Cardiac muscle cell (in vitro differentiated cells and primary cell): ENCODE data around the gene RFNG. TPM values are rescaled to one million over a fixed set of nuclear protein-coding genes. Genes with fewer than 3 reads are reported as not detected.

Experiments
- DNase-seq, 2 donors: peaks; one replicate each; pipeline versions ENCODE4 v3.0.0 to v3.0.0-alpha.2; 2010 to 2017; ENCODE audit warnings: low read depth in 1 of 2, low spot score in 1 of 2
- H3K27ac ChIP-seq: fragments of 200-600 bp; sonication (generic); 2 replicates; pipeline ENCODE4 v1.5.1; 2016
- H3K27me3 ChIP-seq: fragments of 200-600 bp; sonication (generic); 2 replicates; pipeline ENCODE4 v1.6.0; 2016; ENCODE audit warnings: control low read depth
- H3K36me3 ChIP-seq: fragments of 200-600 bp; sonication (generic); 2 replicates; pipeline ENCODE4 v1.5.1; 2016; ENCODE audit warnings: control low read depth
- H3K4me1 ChIP-seq: fragments of 200-600 bp; sonication (generic); 2 replicates; pipeline ENCODE4 v1.8.1; 2017; ENCODE audit warnings: low read depth, mild to moderate bottlenecking, mixed run types
- H3K4me3 ChIP-seq: fragments of 200-600 bp; sonication (generic); 2 replicates; pipeline ENCODE4 v1.5.1; 2016; ENCODE audit warnings: mild to moderate bottlenecking
- H3K9me3 ChIP-seq: fragments of 200-600 bp; sonication (generic); 2 replicates; pipeline ENCODE4 v1.5.1; 2017; ENCODE audit warnings: low read depth, mild to moderate bottlenecking, control low read depth
- polyA plus RNA-seq: library from polyadenylated mRNA; unstranded; fragments of >200 nt; fragmentation: Nextera tagmentation; extraction: Ambion mirVana; gene quantifications from 2 replicates; pipeline ENCODE4 v1.2.1, GENCODE V29; 2016
- total RNA-seq: library from RNA; depleted of rRNA; stranded (reverse); fragments of >200 nt; gene quantifications from 2 replicates; pipeline ENCODE4 v1.2.3, GENCODE V29; 2016
- TF ChIP-seq, protein P1 (sequence below): IDR thresholded peaks from 2 replicates; pipeline ENCODE4 v1.5.1; 2012; ENCODE audit warnings: low read depth, mild to moderate bottlenecking, low read length

RFNG gene
- total and polyA plus RNA-seq, 2 experiments from 2014 or later, result 94.6 to 98.3 TPM

DNA sequence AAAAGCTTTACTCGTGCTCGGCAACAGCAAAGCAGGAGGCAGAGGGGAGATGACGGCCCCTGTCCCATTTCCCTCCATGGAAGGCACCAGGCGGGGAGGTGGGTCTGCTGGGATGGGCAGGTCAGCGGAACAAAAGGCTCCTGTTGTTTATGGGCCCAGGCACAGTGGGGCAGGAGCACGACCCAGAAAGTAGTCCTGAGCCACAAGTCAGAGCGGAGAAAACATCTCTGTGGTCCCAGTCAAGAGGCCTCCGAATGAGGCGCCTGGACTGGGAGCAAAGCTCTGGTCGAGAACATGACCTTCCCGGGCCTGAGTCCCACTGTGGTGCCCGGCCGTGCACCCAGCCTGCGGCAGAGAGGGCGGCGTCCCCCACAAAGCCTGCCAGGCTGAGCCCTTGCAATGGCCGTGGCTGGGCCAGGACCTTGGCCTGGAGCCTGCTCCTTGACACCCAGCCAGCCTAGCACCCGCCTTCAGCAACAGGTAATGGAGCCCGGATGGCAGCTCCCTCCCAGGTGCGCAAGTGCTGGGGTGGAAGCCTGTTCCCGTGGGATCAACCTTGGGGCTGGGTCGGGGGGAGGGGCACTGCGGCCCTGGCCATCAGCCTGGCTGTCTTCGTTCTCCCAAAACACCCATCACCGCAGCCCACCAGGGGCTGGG, 3.6 kb downstream of the RFNG start:
- Histone ChIP-seq H3K36me3 (no peaks in the 10 kb centered on the region), H3K4me3 (no peak overlapping the region), H3K27ac (no peak overlapping the region), H3K4me1 (peaks cover 4% of the 10 kb centered on the region), H3K27me3 (no peaks in the 10 kb centered on the region), H3K9me3 (no peaks in the 10 kb centered on the region)
- TF ChIP-seq, protein P1, sequence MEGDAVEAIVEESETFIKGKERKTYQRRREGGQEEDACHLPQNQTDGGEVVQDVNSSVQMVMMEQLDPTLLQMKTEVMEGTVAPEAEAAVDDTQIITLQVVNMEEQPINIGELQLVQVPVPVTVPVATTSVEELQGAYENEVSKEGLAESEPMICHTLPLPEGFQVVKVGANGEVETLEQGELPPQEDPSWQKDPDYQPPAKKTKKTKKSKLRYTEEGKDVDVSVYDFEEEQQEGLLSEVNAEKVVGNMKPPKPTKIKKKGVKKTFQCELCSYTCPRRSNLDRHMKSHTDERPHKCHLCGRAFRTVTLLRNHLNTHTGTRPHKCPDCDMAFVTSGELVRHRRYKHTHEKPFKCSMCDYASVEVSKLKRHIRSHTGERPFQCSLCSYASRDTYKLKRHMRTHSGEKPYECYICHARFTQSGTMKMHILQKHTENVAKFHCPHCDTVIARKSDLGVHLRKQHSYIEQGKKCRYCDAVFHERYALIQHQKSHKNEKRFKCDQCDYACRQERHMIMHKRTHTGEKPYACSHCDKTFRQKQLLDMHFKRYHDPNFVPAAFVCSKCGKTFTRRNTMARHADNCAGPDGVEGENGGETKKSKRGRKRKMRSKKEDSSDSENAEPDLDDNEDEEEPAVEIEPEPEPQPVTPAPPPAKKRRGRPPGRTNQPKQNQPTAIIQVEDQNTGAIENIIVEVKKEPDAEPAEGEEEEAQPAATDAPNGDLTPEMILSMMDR, result no peak
- no peak for DNase-seq

DNA sequence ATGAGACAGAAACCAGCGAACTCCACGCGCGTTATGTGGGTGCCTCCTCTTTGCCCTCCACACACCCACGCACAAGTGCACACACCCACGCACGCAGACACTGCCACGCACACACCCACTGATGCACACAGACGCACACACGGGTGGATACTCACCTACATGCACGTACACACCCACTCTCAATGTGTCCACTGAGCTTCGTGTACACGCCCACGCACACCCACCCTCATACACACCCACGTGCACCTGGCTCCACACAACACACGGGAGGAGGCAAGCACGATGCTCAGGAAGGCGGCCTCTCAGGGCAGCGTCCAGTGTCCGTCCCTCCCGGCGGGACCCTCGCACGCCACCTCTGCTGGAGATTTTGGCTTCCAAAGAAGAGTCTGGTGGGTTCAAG, 4.2 kb downstream of the RFNG start:
- no peaks in the 10 kb centered on the region for H3K36me3 ChIP-seq
- TF ChIP-seq, protein P1, result no peak
- H3K27me3 ChIP-seq, result no peaks in the 10 kb centered on the region
- no peak overlapping the region for H3K27ac ChIP-seq
- H3K9me3 ChIP-seq, result no peaks in the 10 kb centered on the region
- H3K4me3 ChIP-seq, result no peak overlapping the region
- DNase-seq, result no peak
- H3K4me1 ChIP-seq, result no peaks in the 10 kb centered on the region

DNA sequence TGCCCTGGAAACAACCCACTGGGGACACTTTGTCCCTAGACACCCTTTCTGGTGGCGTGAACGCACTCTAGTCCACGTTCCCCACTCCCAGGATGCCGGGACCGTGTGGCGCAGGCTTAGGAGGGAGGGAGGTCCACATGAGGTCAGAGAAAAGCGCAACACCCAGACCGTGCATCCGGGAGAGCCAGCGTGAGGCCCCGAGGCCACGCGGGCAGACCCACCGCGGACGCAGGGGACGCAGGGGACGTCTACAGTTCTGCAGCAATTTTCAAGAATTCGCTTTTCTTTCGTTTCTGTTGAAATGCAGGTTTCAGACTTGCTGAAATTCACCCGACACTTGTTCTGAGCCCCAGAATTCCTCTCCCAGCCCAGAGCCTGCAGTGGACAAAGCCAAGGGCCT, 4.7 kb downstream of the RFNG start:
- DNase-seq, result no peak
- Histone ChIP-seq H3K36me3 (no peaks in the 10 kb centered on the region), H3K9me3 (no peaks in the 10 kb centered on the region), H3K4me1 (no peaks in the 10 kb centered on the region), H3K4me3 (no peak overlapping the region), H3K27me3 (no peaks in the 10 kb centered on the region), H3K27ac (peak overlapping the region; percentile 32)
- TF ChIP-seq, protein P1, result no peak

DNA sequence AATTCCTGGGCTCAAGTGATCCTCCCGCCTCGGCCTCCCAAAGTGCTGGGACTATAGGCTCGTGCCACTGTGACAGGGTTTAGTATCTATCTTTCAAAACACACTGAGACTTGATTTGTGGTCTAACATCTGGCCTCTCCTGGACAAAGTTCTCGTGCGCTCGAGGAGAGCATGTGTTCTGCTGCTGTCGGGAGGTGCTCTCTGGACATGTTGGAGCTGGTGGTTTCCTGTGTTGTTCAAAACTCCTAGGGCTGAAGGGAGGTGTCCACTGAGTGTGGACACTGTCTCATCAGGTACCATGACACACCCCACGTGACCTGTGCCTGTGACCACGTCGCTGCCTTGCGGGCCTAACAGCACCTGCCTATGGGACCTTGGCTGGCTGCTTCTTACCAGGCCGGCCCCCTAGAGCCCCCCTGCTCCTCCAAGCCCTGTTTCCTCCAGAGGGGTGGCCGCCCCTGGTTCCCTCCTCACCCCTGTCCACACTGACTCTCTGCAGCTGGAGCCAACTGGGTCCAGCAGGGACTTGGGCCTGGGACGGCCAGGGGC, 5.6 kb downstream of the RFNG start:
- H3K36me3 ChIP-seq, result no peaks in the 10 kb centered on the region
- DNase-seq, result no peak
- TF ChIP-seq, protein P1, result no peak
- H3K4me1 ChIP-seq, result no peaks in the 10 kb centered on the region
- peak overlapping the region; percentile 32 for H3K27ac ChIP-seq
- no peaks in the 10 kb centered on the region for H3K9me3 ChIP-seq
- no peaks in the 10 kb centered on the region for H3K27me3 ChIP-seq
- H3K4me3 ChIP-seq, result no peak overlapping the region

DNA sequence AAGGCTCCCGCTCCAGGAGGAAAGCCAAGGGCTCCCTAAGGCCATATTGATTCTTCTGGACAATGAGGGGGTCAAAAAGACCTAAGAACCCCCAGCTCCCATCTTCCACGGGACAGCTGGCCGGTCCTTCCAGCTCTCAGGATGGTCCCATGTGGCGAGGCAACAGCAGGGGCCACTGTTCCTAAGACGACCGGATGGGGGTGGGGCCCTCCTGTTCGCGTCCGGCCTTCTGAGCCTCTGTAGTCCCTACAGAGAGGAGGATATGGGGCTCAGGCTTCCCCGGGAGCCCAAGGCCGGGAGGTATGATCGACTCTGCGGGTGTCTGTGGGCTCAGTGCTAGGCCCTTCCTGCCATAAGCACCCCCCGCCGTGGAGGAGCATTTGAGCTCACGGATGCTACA, 8.1 kb downstream of the RFNG start:
- Histone ChIP-seq H3K27ac (no peak overlapping the region), H3K36me3 (no peaks in the 10 kb centered on the region), H3K9me3 (no peaks in the 10 kb centered on the region), H3K4me1 (no peaks in the 10 kb centered on the region), H3K27me3 (no peaks in the 10 kb centered on the region), H3K4me3 (no peak overlapping the region)
- no peak for DNase-seq
- TF ChIP-seq, protein P1, result no peak
